Activated CD4-positive, alpha-beta memory T cell treated with anti-CD3 and anti-CD28 coated beads, Interleukin-2, amount 10 ng/mL, durations not matched to agents 7 days and 5 days (primary cell): Measurements from ENCODE around the gene SOS2. TPM values are rescaled to one million over a fixed set of nuclear protein-coding genes. Genes with fewer than 3 reads are reported as not detected.

Source experiments
- CTCF ChIA-PET: fragments of 350-600 bp; sonication (Branson Sonifier 250); formaldehyde crosslinking; loops from one replicate; lab custom pipeline; 2021; ENCODE audit warnings: antibody characterized with exemption, inconsistent platforms; lab: Charles Lee
- POLR2A ChIA-PET: fragments of 350-600 bp; sonication (Branson Sonifier 250); formaldehyde crosslinking; loops from one replicate; lab custom pipeline; 2021; ENCODE audit warnings: antibody characterized with exemption; lab: Charles Lee
- DNase-seq: peaks from one replicate; pipeline ENCODE4 v3.0.0-alpha.2; 2020
- H3K27ac Mint-ChIP-seq: one replicate; pipeline ENCODE4 v1.8.0; 2021; ENCODE audit warnings: mild to moderate bottlenecking, mixed read lengths
- H3K27me3 Mint-ChIP-seq: one replicate; pipeline ENCODE4 v1.8.0; 2021; ENCODE audit warnings: mixed read lengths
- H3K36me3 Mint-ChIP-seq: one replicate; pipeline ENCODE4 v1.8.0; 2021; ENCODE audit warnings: low read depth, mixed read lengths
- H3K4me1 Mint-ChIP-seq: one replicate; pipeline ENCODE4 v1.8.0; 2021; ENCODE audit warnings: mixed read lengths
- H3K4me3 Mint-ChIP-seq: one replicate; pipeline ENCODE4 v1.8.0; 2021; ENCODE audit warnings: mild to moderate bottlenecking, mixed read lengths
- H3K9me3 Mint-ChIP-seq: one replicate; pipeline ENCODE4 v1.8.0; 2021; ENCODE audit warnings: mixed read lengths
- total RNA-seq, 2 experiments: library from RNA; stranded (reverse); gene quantifications; one replicate each; pipeline ENCODE4 v1.2.3, GENCODE V29; 2021

The SOS2 gene
- 10 to 100 TPM; 21.7 to 22.4 TPM for total RNA-seq

DNA sequence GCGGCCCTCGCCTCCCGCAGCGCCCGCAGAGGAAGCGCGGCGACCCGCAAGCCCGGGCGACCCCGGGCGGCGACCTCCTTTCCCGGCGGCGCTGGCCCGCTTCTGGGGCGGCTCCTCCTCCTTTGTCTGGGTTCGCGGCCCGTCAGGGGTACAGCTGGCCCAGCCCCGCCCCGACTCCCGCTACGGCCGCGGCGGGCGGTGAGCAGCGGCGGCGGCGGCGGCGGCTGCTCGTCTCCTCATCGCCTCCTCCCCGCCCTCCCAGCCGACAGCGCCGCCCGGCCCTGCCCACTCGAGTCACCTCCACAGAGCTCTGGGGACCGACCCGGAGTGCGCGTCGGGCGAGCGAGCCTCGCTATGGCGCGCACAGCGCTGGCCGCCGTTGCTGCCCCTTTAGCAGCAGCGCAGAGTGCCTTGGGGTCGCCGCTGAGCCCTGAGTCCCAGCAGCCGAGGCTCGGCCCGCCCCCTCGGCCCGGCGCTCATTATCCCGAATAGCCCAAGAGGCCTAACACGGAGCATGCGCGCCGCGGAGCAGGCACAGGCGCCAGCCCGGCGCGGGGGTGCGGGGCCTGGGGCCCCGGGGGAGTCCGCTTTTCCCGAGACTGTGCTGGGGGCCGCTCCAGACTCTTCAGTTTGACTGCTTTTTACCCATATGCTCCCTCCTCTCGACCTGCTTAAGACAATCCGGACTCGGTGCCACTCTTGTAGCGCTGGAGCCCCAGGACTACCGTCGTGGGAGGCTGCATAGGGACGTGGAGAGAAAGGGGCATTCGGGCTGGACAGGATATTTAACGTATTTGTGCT is at the start of gene SOS2:
SOS2 (minus strand) TSS at position 104 of the 801 bp plus-strand sequence. CDS start 295 bp downstream, outside the sequence.
- POLR2A ChIA-PET: interaction anchor here (0.7 to 1.5 kb wide), 11 partner anchors 81 to 1008 kb away, joined by 3 to 12 read pairs (median 4); partner anchors contain the start of genes DMAC2L, KLHDC2, L2HGDH and LRR1
- peak within 1 kb of the TSS; percentile 73 for H3K27ac Mint-ChIP-seq
- H3K9me3 Mint-ChIP-seq: peaks cover 14% of the 10 kb centered on the region
- peaks cover 10% of the 10 kb centered on the region for H3K27me3 Mint-ChIP-seq
- H3K36me3 Mint-ChIP-seq: peaks cover 25% of the 10 kb centered on the region
- peaks cover 51% of the 10 kb centered on the region for H3K4me1 Mint-ChIP-seq
- CTCF ChIA-PET: interaction anchor here (0.6 to 0.9 kb wide), 2 partner anchors 79 to 119 kb away, joined by 3 read pairs; no protein-coding TSS in a partner anchor
- DNase-seq: peak; percentile 84
- H3K4me3 Mint-ChIP-seq: peak within 1 kb of the TSS; percentile 73

GRCh38 chr14:50272498-50272897 is 41.1 kb upstream of the SOS2 start:
- Mint-ChIP-seq H3K4me3 (no peak overlapping the region), H3K4me1 (no peaks in the 10 kb centered on the region), H3K27me3 (no peaks in the 10 kb centered on the region), H3K36me3 (no peaks in the 10 kb centered on the region), H3K9me3 (no peaks in the 10 kb centered on the region), H3K27ac (no peak overlapping the region)
- CTCF ChIA-PET: interaction anchor here (0.6 kb wide), 1 partner anchor 26 kb away, joined by 5 read pairs; no protein-coding TSS in a partner anchor
- DNase-seq: no peak
- POLR2A ChIA-PET: no interaction called here

GRCh38 chr14:50270932-50271331 is 39.6 kb upstream of the SOS2 start:
- POLR2A ChIA-PET: interaction anchor here (1.1 kb wide), 1 partner anchor 14 kb away, joined by 3 read pairs; no protein-coding TSS in a partner anchor
- H3K36me3 Mint-ChIP-seq: no peaks in the 10 kb centered on the region
- no peaks in the 10 kb centered on the region for H3K27me3 Mint-ChIP-seq
- CTCF ChIA-PET: interaction anchor here (0.6 kb wide), 1 partner anchor 397 kb away, joined by 3 read pairs; no protein-coding TSS in a partner anchor
- H3K27ac Mint-ChIP-seq: no peak overlapping the region
- no peaks in the 10 kb centered on the region for H3K9me3 Mint-ChIP-seq
- DNase-seq: no peak
- H3K4me1 Mint-ChIP-seq: no peaks in the 10 kb centered on the region
- H3K4me3 Mint-ChIP-seq: no peak overlapping the region

- Mint-ChIP-seq H3K4me1 (peaks cover 1% of the 10 kb centered on the region), H3K27me3 (no peaks in the 10 kb centered on the region)
Observed at GRCh38 chr14:50265029-50265428, 33.7 kb upstream of the SOS2 start.

GRCh38 chr14:50263321-50263720 is 31.9 kb upstream of the SOS2 start:
- POLR2A ChIA-PET: no interaction called here
- H3K4me3 Mint-ChIP-seq: no peak overlapping the region

More at GRCh38 chr14:50265029-50265428, 33.7 kb upstream of the SOS2 start:
- Mint-ChIP-seq H3K36me3 (peaks cover 3% of the 10 kb centered on the region), H3K9me3 (no peaks in the 10 kb centered on the region), H3K4me3 (no peak overlapping the region), H3K27ac (no peak overlapping the region)
- ChIA-PET CTCF (no interaction called here), POLR2A (no interaction called here)
- no peak for DNase-seq

DNA sequence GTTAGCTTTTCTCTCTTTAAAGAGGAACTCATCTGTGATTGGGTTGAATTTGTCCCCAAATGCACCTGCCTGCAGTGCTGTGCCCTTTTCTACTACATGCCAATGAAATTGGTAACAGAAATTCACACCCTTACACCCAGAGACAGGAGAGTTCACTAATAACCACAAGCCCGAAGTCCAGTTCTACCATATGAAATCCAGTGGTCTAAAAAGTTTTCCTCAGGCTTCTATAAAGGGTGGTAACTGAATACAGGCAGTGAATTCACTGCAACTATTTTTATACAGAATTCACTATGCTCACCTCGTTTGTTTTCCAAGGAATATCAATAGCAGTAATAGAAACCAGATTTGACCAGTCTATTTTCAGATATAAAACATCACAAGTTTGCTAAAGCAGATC is 31.5 kb upstream of the SOS2 start:
- ChIA-PET POLR2A (no interaction called here), CTCF (no interaction called here)
- Mint-ChIP-seq H3K4me1 (peaks cover 4% of the 10 kb centered on the region), H3K27me3 (no peaks in the 10 kb centered on the region), H3K9me3 (no peaks in the 10 kb centered on the region), H3K27ac (no peak overlapping the region), H3K4me3 (no peak overlapping the region), H3K36me3 (peaks cover 3% of the 10 kb centered on the region)
- DNase-seq: no peak

More at GRCh38 chr14:50263321-50263720, 31.9 kb upstream of the SOS2 start:
- peaks cover 3% of the 10 kb centered on the region for H3K36me3 Mint-ChIP-seq
- H3K27ac Mint-ChIP-seq: no peak overlapping the region
- H3K27me3 Mint-ChIP-seq: no peaks in the 10 kb centered on the region
- H3K4me1 Mint-ChIP-seq: peaks cover 1% of the 10 kb centered on the region
- no peak for DNase-seq
- H3K9me3 Mint-ChIP-seq: no peaks in the 10 kb centered on the region
- CTCF ChIA-PET: no interaction called here

GRCh38 chr14:50260511-50260910 is 29.1 kb upstream of the SOS2 start:
- Mint-ChIP-seq H3K27me3 (no peaks in the 10 kb centered on the region), H3K4me3 (no peak overlapping the region), H3K9me3 (no peaks in the 10 kb centered on the region), H3K4me1 (peaks cover 7% of the 10 kb centered on the region), H3K27ac (no peak overlapping the region), H3K36me3 (peaks cover 3% of the 10 kb centered on the region)
- POLR2A ChIA-PET: interaction anchor here (1.1 to 1.4 kb wide), 2 partner anchors 12 to 258 kb away, joined by 3 read pairs; no protein-coding TSS in a partner anchor
- DNase-seq: peak; percentile 22
- CTCF ChIA-PET: interaction anchor here (0.9 to 1.2 kb wide), 2 partner anchors 144 to 409 kb away, joined by 3 read pairs; partner anchors contain the start of gene VCPKMT

DNA sequence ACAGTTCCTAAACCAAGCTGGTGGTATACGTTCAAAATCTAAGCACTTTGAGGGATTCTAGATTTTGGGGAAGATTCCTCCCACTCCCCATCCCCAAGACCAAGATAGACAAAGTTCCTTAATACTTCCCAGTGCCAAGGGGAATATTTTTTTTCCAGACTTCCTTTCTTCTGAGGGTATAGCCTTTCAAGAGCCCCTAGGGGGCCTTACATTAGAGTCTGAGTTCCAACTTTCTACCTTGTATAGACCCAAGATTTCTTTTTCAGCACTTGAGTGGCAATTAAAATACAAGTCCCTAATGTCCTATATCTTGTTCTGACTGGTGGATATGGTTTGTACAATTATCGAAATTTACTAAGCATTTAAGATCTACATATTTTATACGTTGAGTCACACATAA is 28.7 kb upstream of the SOS2 start:
- peaks cover 7% of the 10 kb centered on the region for H3K4me1 Mint-ChIP-seq
- ChIA-PET CTCF (interaction anchor here (0.9 to 1.2 kb wide), 2 partner anchors 144 to 408 kb away, joined by 3 read pairs; partner anchors contain the start of gene VCPKMT), POLR2A (interaction anchor here (1.1 kb wide), 1 partner anchor 257 kb away, joined by 3 read pairs; no protein-coding TSS in a partner anchor)
- no peak overlapping the region for H3K4me3 Mint-ChIP-seq
- peaks cover 3% of the 10 kb centered on the region for H3K36me3 Mint-ChIP-seq
- no peaks in the 10 kb centered on the region for H3K9me3 Mint-ChIP-seq
- DNase-seq: no peak
- H3K27ac Mint-ChIP-seq: no peak overlapping the region
- no peaks in the 10 kb centered on the region for H3K27me3 Mint-ChIP-seq

- POLR2A ChIA-PET: interaction anchor here (1.0 kb wide), 1 partner anchor 271 kb away, joined by 4 read pairs; no protein-coding TSS in a partner anchor
Observed at GRCh38 chr14:50257732-50258131, 26.4 kb upstream of the SOS2 start.

DNA sequence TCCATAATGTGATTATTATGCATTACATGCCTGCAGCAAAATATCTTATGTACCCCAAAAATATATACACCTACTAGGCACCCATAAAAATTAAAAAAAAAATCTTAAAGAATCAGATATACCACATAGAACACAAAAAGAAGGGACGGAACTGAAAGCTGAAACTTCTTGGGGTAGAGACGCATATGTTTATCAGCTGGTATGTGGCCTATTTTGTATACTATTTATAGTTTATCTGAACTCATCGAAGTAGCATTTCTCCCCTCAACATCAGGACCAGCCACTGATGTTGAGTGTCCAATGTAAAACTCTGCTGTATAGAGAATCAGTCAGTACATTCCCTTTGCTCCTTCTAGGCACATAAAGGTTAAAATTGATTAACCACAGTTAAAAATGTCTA is 22.9 kb upstream of the SOS2 start:
- H3K36me3 Mint-ChIP-seq: peaks cover 15% of the 10 kb centered on the region
- DNase-seq: no peak
- POLR2A ChIA-PET: no interaction called here
- no peaks in the 10 kb centered on the region for H3K9me3 Mint-ChIP-seq
- no peaks in the 10 kb centered on the region for H3K27me3 Mint-ChIP-seq
- no peak overlapping the region for H3K4me3 Mint-ChIP-seq
- peaks cover 6% of the 10 kb centered on the region for H3K4me1 Mint-ChIP-seq
- CTCF ChIA-PET: no interaction called here
- H3K27ac Mint-ChIP-seq: no peak overlapping the region

More at GRCh38 chr14:50257732-50258131, 26.4 kb upstream of the SOS2 start:
- H3K4me1 Mint-ChIP-seq: peaks cover 7% of the 10 kb centered on the region
- no peak overlapping the region for H3K4me3 Mint-ChIP-seq
- CTCF ChIA-PET: interaction anchor here (0.6 kb wide), 1 partner anchor 32 kb away, joined by 5 read pairs; no protein-coding TSS in a partner anchor
- H3K27ac Mint-ChIP-seq: no peak overlapping the region
- peaks cover 10% of the 10 kb centered on the region for H3K36me3 Mint-ChIP-seq
- no peaks in the 10 kb centered on the region for H3K27me3 Mint-ChIP-seq
- no peaks in the 10 kb centered on the region for H3K9me3 Mint-ChIP-seq
- DNase-seq: no peak

DNA sequence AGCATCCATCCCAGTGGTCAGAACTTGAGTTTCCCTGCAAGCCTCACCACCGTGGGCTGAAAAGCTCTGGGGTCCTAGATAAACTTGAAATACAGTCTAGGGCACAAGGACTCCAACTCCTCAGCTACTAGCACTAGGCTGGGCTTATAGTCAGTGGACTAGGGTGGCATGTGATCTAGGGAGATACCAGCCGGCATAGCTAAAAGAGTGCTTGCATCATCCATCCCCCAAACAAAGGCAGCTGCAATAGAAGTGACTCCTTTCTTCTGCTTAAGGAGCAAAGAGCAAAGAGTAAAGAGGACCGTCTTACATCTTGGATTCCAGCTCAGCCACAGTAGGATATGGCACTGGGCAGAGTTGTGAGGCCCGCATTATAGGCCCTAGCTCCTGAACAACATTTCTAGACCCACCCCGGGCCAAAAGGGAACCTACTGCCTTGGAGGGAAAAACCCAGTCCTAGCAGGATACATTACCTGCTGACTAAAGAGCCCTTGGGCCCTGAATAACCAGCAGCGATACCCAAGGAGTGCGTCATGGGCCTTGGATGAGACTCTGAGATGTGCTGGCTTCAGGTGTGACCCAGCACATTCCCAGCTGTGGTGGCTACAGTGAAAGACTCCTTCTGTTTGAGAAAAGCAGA is 17.9 kb upstream of the SOS2 start:
- Mint-ChIP-seq H3K27ac (no peak overlapping the region), H3K4me1 (no peaks in the 10 kb centered on the region), H3K27me3 (no peaks in the 10 kb centered on the region), H3K4me3 (no peak overlapping the region), H3K9me3 (no peaks in the 10 kb centered on the region), H3K36me3 (peaks cover 20% of the 10 kb centered on the region)
- DNase-seq: no peak
- ChIA-PET CTCF (no interaction called here), POLR2A (interaction anchor here (0.8 kb wide), 1 partner anchor 12 kb away, joined by 3 read pairs; no protein-coding TSS in a partner anchor)

- POLR2A ChIA-PET: no interaction called here
- Mint-ChIP-seq H3K4me1 (no peaks in the 10 kb centered on the region), H3K9me3 (no peaks in the 10 kb centered on the region), H3K27me3 (no peaks in the 10 kb centered on the region), H3K4me3 (no peak overlapping the region), H3K27ac (no peak overlapping the region), H3K36me3 (peaks cover 8% of the 10 kb centered on the region)
- CTCF ChIA-PET: no interaction called here
- DNase-seq: no peak
Observed at GRCh38 chr14:50247245-50247644, 15.9 kb upstream of the SOS2 start.
